NOMO-1 treated with dmso at 0.1 percent for 144 hours (cell line): ENCODE data around the gene DYNLT2.
A peak's percentile ranks its signal among the peaks of the same experiment; 100 is the strongest.
"Not testable (repeated sequence)": the region's sequence is repeated elsewhere in the genome, so short reads cannot be mapped to it uniquely, and the experiment has no call there.

Experiments used
- DNase-seq: peaks from one replicate; lab custom pipeline; 2025; ENCODE audit not compliant: unreplicated experiment; lab: John Stamatoyannopoulos, UW

DYNLT2 gene

DNA sequence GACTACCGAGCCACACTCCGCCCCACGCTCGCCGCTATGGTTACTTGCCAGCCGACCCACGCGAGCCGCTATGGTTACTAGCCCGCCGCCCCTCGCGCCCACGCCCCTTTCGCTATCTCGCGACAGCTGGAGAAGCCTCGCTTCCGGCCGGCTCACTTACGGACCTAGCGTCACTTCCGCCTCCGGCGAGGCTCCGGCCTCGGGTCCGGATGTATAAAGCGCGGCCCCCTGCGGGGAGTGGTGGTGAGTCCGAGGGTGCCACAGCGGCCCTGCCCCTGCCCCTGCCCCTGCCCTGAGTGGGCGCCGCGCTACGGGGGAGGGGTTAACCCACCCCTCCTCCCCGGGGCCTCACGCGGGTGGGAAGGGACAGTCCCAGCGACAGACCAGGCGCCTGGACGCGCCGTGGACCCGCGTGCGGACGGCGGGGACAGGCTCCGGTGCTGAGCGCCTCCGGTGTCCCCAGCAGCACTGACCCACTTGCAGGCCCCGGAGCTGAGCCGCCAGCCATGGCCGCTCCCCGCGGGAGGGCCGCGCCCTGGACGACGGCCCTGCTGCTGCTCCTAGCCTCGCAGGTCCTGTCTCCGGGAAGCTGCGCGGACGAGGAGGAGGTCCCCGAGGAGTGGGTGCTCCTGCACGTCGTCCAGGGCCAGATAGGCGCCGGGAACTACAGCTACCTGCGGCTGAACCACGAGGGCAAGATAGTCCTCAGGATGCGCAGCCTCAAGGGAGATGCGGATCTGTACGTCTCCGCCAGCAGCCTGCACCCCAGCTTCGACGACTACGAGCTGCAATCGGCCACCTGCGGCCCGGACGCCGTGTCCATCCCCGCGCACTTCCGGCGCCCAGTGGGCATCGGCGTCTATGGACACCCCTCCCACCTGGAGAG lies 49.2 kb downstream of the DYNLT2 start, which contains the start of the genes C6orf120 and WDR27:
Gene C6orf120, plus strand, starts transcription at position 173 of the 886 bp plus-strand sequence. Its CDS starts 334 bp downstream, at position 507.
Gene WDR27, minus strand, starts transcription at position 76 of the 886 bp plus-strand sequence. CDS start 13,024 bp downstream, outside the sequence.
- peak; percentile 93 for DNase-seq

DNA sequence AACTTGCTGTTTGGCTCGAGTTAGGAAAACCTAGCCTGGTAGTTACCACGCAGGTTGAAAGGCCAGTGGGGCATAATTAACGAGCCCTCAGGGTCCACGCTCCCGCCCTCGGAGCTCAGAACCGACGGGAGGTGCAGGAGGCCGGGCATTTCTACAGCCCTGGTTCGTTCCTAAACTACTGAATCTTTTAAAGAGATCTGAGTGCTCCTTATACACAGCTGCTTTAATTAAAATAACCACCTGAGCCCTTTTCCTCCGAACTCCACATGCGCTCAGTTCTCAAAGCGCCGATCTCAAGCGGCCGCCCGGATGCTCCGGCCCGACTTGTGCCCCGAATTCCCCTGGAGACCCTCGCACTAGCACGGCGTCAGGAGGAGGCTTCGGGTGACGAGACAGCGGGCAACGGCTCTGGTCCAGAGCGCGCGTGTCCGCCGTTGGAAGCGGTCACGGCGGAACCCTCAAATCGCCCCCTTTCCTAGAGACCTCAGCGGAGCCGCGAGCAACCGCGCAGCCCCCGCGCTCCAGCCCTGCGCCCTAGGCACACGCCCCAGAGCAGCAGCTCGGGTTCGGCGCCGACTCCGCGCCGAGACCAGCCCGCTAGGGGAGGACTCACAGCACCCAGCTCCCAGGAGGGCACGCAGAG lies 49.9 kb downstream of the DYNLT2 start:
- DNase-seq = peak; percentile 39

DNA sequence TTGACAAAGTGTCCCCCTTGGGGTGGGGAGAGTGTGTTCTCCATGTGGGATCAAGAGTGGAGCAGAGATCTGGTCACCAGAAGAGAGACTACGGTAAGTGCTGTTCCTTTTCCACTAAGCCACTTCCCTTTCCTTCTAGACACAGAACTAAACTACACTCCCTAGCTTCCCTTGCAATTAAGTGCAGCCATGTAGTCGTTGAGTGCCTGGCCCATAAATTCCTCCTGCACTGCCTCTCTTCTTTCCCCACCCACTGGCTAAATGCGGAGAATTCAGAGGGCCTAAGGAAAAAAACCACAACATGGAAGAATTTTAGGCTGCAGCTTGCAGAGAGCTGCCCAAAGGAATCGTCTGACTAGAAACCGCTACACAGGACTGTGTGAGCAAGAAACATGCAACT lies 51.1 kb downstream of the DYNLT2 start:
- DNase-seq = peak; percentile 10

DNA sequence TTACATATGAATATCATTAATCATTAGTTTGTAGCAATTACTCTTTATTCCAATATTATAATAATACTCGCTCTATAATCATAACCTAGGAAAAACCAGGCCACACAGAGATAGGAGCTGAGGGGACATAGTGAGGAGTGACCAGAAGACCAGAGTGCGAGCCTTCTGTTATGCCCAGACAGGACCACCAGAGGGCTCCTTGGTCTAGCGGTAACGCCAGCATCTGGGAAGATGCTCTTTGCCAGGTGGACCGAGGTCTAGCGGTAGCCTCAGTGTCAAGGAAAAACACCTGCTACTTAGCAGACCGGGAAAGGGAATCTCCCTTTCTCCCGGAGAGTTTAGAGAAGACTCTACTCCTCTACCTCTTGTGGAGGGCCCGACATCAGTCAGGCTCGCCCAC lies 54.3 kb downstream of the DYNLT2 start:
- not testable (repeated sequence) for DNase-seq

DNA sequence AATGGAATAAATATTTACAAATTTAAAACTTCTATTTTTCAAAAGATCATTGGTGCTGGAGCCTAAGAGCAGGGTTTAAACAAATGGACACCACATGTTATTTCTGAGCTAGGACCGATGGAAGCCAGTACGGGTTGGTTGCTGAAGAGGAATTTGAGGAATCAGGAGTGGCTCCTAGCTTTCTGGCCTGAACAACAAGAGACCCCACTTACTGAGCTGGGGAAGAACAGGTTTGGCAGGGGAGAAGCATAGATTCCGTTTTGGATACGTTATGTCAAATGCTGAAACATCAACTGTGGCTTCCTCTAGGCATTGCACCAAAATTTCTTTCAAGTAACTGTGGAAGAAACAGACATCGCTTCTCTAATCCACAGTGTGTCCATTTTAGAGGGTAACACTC lies 56.2 kb downstream of the DYNLT2 start:
- no peak for DNase-seq

DNA sequence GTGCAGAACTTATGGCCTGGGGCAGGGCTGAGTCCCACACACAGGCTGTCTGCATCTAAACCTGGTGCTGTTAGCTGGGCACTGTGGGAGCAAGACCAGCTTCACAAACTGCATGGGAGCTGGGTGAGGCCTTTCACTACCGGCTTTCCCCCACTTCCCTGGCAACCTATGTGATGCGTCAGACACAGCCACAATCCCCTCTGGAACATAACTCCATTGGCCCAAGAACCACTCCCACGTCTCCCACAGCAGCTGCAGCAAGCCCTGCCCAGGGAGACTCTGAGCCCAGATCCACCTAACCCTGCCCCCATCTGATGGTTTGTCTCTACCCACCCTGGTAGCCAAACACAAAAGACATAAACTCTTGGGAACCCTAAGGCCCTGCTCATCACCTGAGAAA lies 58.9 kb downstream of the DYNLT2 start:
- no peak for DNase-seq

DNA sequence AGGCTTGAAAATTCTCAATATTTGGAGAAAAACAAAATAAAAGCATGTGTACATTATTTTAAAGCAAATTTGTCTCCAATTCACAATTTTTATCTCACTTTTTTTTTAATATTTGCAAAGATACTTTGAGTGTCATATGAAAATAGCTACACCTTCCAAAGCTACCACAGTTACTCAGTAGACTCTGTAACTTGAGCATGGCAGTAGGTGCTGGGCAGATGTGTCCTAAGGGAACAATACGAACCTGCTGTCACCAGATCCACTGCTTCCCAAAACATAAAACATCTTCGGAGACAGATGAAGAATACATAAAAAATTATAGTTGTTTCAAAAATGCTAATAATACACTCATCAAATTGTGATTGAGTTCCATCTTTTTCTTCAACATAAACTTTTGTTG lies 60.1 kb downstream of the DYNLT2 start:
- DNase-seq = no peak
